ENCODE data around the gene MRPS34. TPM values are rescaled to one million over a fixed set of nuclear protein-coding genes. Genes with fewer than 3 reads are reported as not detected.

The MRPS34 gene
- polyA plus RNA-seq, 1 donor (not counting 4 experiments of a cell fraction or from before 2014, with no cell fraction given): 74.3 TPM

DNA sequence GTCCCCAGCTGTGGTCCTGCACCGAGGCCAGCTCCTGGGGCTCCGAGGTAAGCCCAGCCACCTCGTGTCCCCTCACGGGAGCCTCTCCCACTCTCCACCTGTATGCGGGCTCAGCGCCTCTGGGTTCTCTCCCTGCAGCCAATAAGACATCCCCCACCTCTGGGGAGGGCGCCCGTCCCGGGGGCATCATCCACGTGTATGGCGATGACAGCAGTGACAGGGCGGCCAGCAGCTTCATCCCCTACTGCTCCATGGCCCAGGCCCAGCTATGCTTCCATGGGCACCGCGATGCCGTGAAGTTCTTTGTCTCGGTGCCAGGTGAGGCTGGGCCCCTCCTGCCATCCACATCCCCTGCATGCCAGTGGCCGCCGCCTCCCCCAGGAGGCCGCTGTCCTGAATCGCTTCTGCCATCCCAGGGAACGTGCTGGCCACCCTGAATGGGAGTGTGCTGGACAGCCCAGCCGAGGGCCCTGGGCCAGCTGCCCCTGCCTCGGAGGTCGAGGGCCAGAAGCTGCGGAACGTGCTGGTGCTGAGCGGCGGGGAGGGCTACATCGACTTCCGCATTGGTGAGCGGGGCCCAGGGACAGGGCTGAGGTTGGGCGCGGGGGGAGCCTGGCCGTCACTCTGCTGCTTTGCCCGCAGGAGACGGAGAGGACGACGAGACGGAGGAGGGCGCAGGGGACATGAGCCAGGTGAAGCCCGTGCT lies 4.7 kb downstream of the MRPS34 start:
- Histone ChIP-seq H3K79me2 (ENCODE audit: control insufficient read depth, insufficient read depth, low read length) (peaks cover 12% of the 10 kb centered on the region), H3K9me3 (ENCODE audit: control insufficient read depth, low read depth, low read length) (no peaks in the 10 kb centered on the region), H2AFZ (ENCODE audit: control insufficient read depth, low read length) (no peak overlapping the region), H3K27me3 (ENCODE audit: control insufficient read depth, extremely low read depth, insufficient read depth, low read length) (no peaks in the 10 kb centered on the region), H3K4me1 (ENCODE audit: control insufficient read depth, extremely low read depth, insufficient read depth, low read length) (peaks cover 15% of the 10 kb centered on the region), H3K4me2 (ENCODE audit: control insufficient read depth, extremely low read depth, insufficient read depth, low read depth, low read length) (no peak overlapping the region), H3K4me3 (ENCODE audit: control insufficient read depth in 2 of 3, extremely low read depth in 1 of 3, insufficient read depth in 2 of 3, low read depth in 1 of 3, low read length in 3 of 3) (no peak overlapping the region), H4K20me1 (ENCODE audit: control insufficient read depth, extremely low read depth, insufficient read depth, low read length) (no peaks in the 10 kb centered on the region), H3K9ac (ENCODE audit: control insufficient read depth, extremely low read depth, insufficient read depth, low read length) (no peak overlapping the region), H3K27ac (ENCODE audit: control insufficient read depth, insufficient read depth, low read length) (no peak overlapping the region), H3K36me3 (ENCODE audit: control insufficient read depth in 2 of 2, extremely low read depth in 1 of 2, insufficient read depth in 2 of 2, low read length in 2 of 2) (peaks cover 3 to 22% of the 10 kb centered on the region in 2 experiments), H3K9me1 (ENCODE audit: control insufficient read depth, extremely low read depth, insufficient read depth, low read length) (no peaks in the 10 kb centered on the region)
- TF ChIP-seq EZH2 (IDR thresholded peaks at IDR 0.05; ENCODE audit: low read length): no peak
- TF ChIP-seq, protein P1, sequence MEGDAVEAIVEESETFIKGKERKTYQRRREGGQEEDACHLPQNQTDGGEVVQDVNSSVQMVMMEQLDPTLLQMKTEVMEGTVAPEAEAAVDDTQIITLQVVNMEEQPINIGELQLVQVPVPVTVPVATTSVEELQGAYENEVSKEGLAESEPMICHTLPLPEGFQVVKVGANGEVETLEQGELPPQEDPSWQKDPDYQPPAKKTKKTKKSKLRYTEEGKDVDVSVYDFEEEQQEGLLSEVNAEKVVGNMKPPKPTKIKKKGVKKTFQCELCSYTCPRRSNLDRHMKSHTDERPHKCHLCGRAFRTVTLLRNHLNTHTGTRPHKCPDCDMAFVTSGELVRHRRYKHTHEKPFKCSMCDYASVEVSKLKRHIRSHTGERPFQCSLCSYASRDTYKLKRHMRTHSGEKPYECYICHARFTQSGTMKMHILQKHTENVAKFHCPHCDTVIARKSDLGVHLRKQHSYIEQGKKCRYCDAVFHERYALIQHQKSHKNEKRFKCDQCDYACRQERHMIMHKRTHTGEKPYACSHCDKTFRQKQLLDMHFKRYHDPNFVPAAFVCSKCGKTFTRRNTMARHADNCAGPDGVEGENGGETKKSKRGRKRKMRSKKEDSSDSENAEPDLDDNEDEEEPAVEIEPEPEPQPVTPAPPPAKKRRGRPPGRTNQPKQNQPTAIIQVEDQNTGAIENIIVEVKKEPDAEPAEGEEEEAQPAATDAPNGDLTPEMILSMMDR (optimal IDR thresholded peaks at IDR 0.05 in 1 of 3, IDR thresholded peaks at IDR 0.05 in 1 of 3, conservative IDR thresholded peaks at IDR 0.05 in 1 of 3; ENCODE audit: extremely low read depth in 1 of 3, insufficient read depth in 2 of 3, low read length in 3 of 3): no peak
- DNase-seq (ENCODE audit: low read depth, low spot score) (no peak), FAIRE-seq (no peak)
- dilution Hi-C loops (cut with MboI; ENCODE audit: extremely low pct_ligation_motif_present, low sequenced_read_pairs): no loop called here

DNA sequence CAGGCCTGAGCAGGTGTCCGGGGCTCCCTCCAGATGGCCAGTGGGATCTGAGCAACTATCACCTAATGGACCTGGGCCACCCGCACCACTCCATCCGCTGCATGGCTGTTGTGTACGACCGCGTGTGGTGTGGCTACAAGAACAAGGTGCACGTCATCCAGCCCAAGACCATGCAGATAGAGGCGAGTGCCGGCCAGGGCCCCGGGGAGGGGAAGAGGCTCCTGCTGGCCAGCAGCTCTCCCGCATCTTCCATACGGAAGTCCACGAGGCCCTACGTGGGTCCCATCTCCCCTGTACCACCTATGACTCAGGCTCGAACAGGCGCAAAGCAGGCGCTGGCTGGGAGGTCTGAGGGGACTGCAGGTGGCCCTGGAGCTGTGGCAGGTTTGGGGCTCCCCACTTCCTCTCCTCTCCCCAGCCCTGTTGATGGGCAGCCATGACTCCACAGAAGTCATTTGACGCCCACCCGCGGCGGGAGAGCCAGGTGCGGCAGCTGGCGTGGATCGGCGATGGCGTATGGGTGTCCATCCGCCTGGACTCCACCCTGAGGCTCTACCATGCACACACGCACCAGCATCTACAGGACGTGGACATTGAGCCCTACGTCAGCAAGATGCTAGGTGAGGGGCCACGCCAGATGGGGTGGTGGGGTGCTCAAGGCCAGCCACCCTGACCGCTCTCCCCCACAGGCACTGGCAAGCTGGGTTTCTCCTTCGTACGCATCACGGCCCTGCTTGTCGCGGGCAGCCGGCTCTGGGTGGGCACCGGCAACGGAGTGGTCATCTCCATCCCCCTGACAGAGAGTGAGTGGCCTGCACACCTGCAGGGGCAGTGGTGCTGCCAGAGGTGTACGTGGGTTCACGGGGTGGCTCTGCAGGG lies 5.6 kb downstream of the MRPS34 start:
- Histone ChIP-seq H3K27me3 (ENCODE audit: control insufficient read depth, extremely low read depth, insufficient read depth, low read length) (no peaks in the 10 kb centered on the region), H3K27ac (ENCODE audit: control insufficient read depth, insufficient read depth, low read length) (no peak overlapping the region), H3K9me1 (ENCODE audit: control insufficient read depth, extremely low read depth, insufficient read depth, low read length) (no peaks in the 10 kb centered on the region), H4K20me1 (ENCODE audit: control insufficient read depth, extremely low read depth, insufficient read depth, low read length) (no peaks in the 10 kb centered on the region), H3K4me2 (ENCODE audit: control insufficient read depth, extremely low read depth, insufficient read depth, low read depth, low read length) (no peak overlapping the region), H2AFZ (ENCODE audit: control insufficient read depth, low read length) (no peak overlapping the region), H3K36me3 (ENCODE audit: control insufficient read depth in 2 of 2, extremely low read depth in 1 of 2, insufficient read depth in 2 of 2, low read length in 2 of 2) (peaks cover 6 to 25% of the 10 kb centered on the region in 2 experiments), H3K4me3 (ENCODE audit: control insufficient read depth in 2 of 3, extremely low read depth in 1 of 3, insufficient read depth in 2 of 3, low read depth in 1 of 3, low read length in 3 of 3) (no peak overlapping the region), H3K9me3 (ENCODE audit: control insufficient read depth, low read depth, low read length) (no peaks in the 10 kb centered on the region), H3K9ac (ENCODE audit: control insufficient read depth, extremely low read depth, insufficient read depth, low read length) (no peak overlapping the region), H3K4me1 (ENCODE audit: control insufficient read depth, extremely low read depth, insufficient read depth, low read length) (peaks cover 15% of the 10 kb centered on the region), H3K79me2 (ENCODE audit: control insufficient read depth, insufficient read depth, low read length) (peaks cover 7% of the 10 kb centered on the region)
- dilution Hi-C loops (cut with MboI; ENCODE audit: extremely low pct_ligation_motif_present, low sequenced_read_pairs): no loop called here
- no peak for TF ChIP-seq EZH2 (IDR thresholded peaks at IDR 0.05; ENCODE audit: low read length)
- TF ChIP-seq, protein P1 (optimal IDR thresholded peaks at IDR 0.05 in 1 of 3, IDR thresholded peaks at IDR 0.05 in 1 of 3, conservative IDR thresholded peaks at IDR 0.05 in 1 of 3; ENCODE audit: extremely low read depth in 1 of 3, insufficient read depth in 2 of 3, low read length in 3 of 3): no peak
- DNase-seq (ENCODE audit: low read depth, low spot score) (no peak), FAIRE-seq (no peak)

Measured in keratinocyte (primary cell).